CD14-positive monocyte (primary cell): ENCODE results near the gene ITPRIPL2. TPM values are rescaled to one million over a fixed set of nuclear protein-coding genes. Genes with fewer than 3 reads are reported as not detected.

ENCODE experiments used
- DNase-seq, 3 donors: peaks; one replicate each; pipeline ENCODE4 v3.0.0-alpha.2; 2011 to 2022
- H2AFZ ChIP-seq: 2 replicates; pipeline ENCODE4 v1.6.0; 2012; ENCODE audit warnings: mild to moderate bottlenecking, low read depth, low read length, inconsistent platforms; ENCODE audit not compliant: insufficient read depth, poor library complexity, severe bottlenecking
- H3K27ac ChIP-seq, 2 donors: 1 replicate in 1 of 2; 2 replicates in 1 of 2; pipeline ENCODE4 v1.5.1; 2012 to 2013; ENCODE audit warnings: low read length in 2 of 2, control low read depth in 1 of 2, inconsistent platforms in 1 of 2, low read depth in 1 of 2, mild to moderate bottlenecking in 1 of 2
- H3K27me3 ChIP-seq, 2 donors: one replicate each; pipeline versions ENCODE4 v1.6.0 to v1.6.1; 2011 to 2013; ENCODE audit warnings: low read length in 2 of 2; ENCODE audit not compliant: control insufficient read depth in 2 of 2, insufficient read depth in 2 of 2
- H3K36me3 ChIP-seq, 2 donors: replicated peaks in 1 of 2; 1 replicate in 1 of 2; 2 replicates in 1 of 2; pipeline versions ENCODE4 v1.5.1 to v1.6.1; 2012 to 2013; ENCODE audit warnings: low read length in 2 of 2, control low read depth in 1 of 2, inconsistent platforms in 1 of 2, mild to moderate bottlenecking in 1 of 2; ENCODE audit not compliant: insufficient read depth in 2 of 2, control insufficient read depth in 1 of 2
- H3K4me1 ChIP-seq, 2 donors: 1 replicate in 1 of 2; 2 replicates in 1 of 2; pipeline versions ENCODE4 v1.5.1 to v1.6.1; 2012 to 2013; ENCODE audit warnings: low read length in 2 of 2, control low read depth in 1 of 2, inconsistent platforms in 1 of 2, mild to moderate bottlenecking in 1 of 2, moderate library complexity in 1 of 2; ENCODE audit not compliant: insufficient read depth in 2 of 2, control insufficient read depth in 1 of 2
- H3K4me2 ChIP-seq: replicated peaks from 2 replicates; pipeline ENCODE3; 2012; ENCODE audit warnings: low read length, moderate library complexity, mild to moderate bottlenecking; ENCODE audit not compliant: poor library complexity, severe bottlenecking; ENCODE audit errors: extremely low read depth
- H3K4me3 ChIP-seq, 3 experiments: fragments of 200-600 bp in 1 of 3; sonication (generic) in 1 of 3; replicated peaks in 1 of 3; 1 replicate in 2 of 3; 2 replicates in 1 of 3; pipeline ENCODE4 v1.5.1; 2011 to 2013; ENCODE audit warnings: low read length in 3 of 3, mild to moderate bottlenecking in 3 of 3, control low read depth in 2 of 3, low read depth in 2 of 3, inconsistent platforms in 1 of 3, moderate library complexity in 1 of 3
- H3K79me2 ChIP-seq: 2 replicates; pipeline ENCODE4 v1.6.0; 2012; ENCODE audit warnings: mild to moderate bottlenecking, control low read depth, inconsistent platforms, low read length, moderate library complexity; ENCODE audit not compliant: insufficient read depth
- H3K9ac ChIP-seq: 2 replicates; pipeline ENCODE4 v1.6.0; 2017; ENCODE audit warnings: low read length, mild to moderate bottlenecking; ENCODE audit not compliant: insufficient read depth, poor library complexity, severe bottlenecking
- H3K9me3 ChIP-seq, 2 donors: replicated peaks in 1 of 2; 1 replicate in 1 of 2; 2 replicates in 1 of 2; pipeline versions ENCODE4 v1.5.1 to v1.6.1; 2012 to 2013; ENCODE audit warnings: low read length in 2 of 2, control low read depth in 1 of 2; ENCODE audit not compliant: control insufficient read depth in 1 of 2, insufficient read depth in 1 of 2
- H4K20me1 ChIP-seq: 2 replicates; pipeline ENCODE4 v1.6.0; 2012; ENCODE audit warnings: mild to moderate bottlenecking, low read length, control low read depth, moderate library complexity; ENCODE audit not compliant: insufficient read depth
- H3K27ac Mint-ChIP-seq, 7 donors: one replicate each; pipeline ENCODE4 v1.8.0; 2020; ENCODE audit warnings: mild to moderate bottlenecking in 7 of 7, mixed read lengths in 7 of 7, moderate library complexity in 6 of 7, inconsistent platforms in 2 of 7
- H3K27me3 Mint-ChIP-seq, 3 donors: one replicate each; pipeline ENCODE4 v1.8.0; 2021 to 2022; ENCODE audit warnings: low read depth in 3 of 3, mild to moderate bottlenecking in 3 of 3, mixed read lengths in 3 of 3, moderate library complexity in 3 of 3, inconsistent platforms in 1 of 3
- H3K36me3 Mint-ChIP-seq, 2 donors: one replicate each; pipeline ENCODE4 v1.8.0; 2020; ENCODE audit warnings: mixed read lengths in 2 of 2, inconsistent platforms in 1 of 2, mild to moderate bottlenecking in 1 of 2
- H3K4me1 Mint-ChIP-seq: one replicate; pipeline ENCODE4 v1.8.0; 2020; ENCODE audit warnings: mild to moderate bottlenecking, mixed read lengths
- H3K4me3 Mint-ChIP-seq, 2 donors: one replicate each; pipeline ENCODE4 v1.8.0; 2020; ENCODE audit warnings: mild to moderate bottlenecking in 2 of 2, mixed read lengths in 2 of 2, moderate library complexity in 1 of 2
- H3K9me3 Mint-ChIP-seq, 7 donors: one replicate each; pipeline ENCODE4 v1.8.0; 2020 to 2022; ENCODE audit warnings: mixed read lengths in 7 of 7, mild to moderate bottlenecking in 6 of 7, moderate library complexity in 6 of 7, inconsistent platforms in 2 of 7
- WGBS: methylation state at CpG from one replicate; pipeline ENCODE4 v1.1.5; 2013; ENCODE audit warnings: missing lambda C conversion rate; ENCODE audit not compliant: insufficient coverage; 5-methylcytosine and 5-hydroxymethylcytosine counted together
- intact Hi-C, 2 donors: fragments of 100-400 bp; cut with micrococcal nuclease; formaldehyde crosslinking; loops; one replicate each; pipeline versions ENCODE4 v1.15.0 to v1.15.1; 2023
- polyA plus RNA-seq, 3 donors: library from polyadenylated mRNA; depleted of rRNA in 1 of 3; unstranded in 2 of 3; stranded (reverse) in 1 of 3; fragments of 300-500 nt in 2 of 3; fragments of >200 nt in 1 of 3; fragmentation: Illumina TruSeq in 2 of 3; gene quantifications; 1 replicate in 2 of 3; 2 replicates in 1 of 3; pipeline ENCODE4 v1.2.3, GENCODE V29; 2012 to 2021
- TF ChIP-seq, protein P1 (sequence below): fragments of 200-600 bp; IDR thresholded peaks from one replicate; pipeline ENCODE4 v1.8.0; 2022; ENCODE audit warnings: antibody characterized with exemption, mild to moderate bottlenecking

ITPRIPL2 gene
- polyA plus RNA-seq, 3 donors, result 7.9 to 9.0 (median 8.2) TPM

DNA sequence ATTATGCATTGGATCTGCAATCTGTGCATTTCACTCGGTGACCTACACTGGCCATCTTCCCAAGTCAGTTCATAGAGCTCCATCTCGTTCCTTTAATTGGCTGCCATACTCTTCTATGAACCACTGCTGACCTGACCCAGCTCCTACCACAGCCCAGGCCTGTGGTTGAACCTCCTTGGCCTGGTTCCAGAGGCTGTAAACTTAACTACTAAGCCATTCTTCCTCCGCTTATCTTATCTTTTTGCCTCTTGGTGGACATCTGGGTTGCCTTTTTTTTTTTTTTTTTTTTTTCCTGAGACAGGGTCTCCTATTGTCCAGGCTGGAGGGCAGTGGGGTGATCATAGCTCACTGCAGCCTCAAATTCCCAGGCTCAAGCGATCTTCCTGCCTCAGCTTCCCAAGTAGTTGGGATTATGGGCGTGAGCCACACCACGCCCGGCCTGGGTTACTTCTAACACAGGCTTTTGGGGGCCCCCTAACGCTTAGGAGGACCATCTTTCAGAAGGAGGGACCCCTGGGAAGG lies 28.0 kb upstream of the ITPRIPL2 start:
- intact Hi-C loops, result loop anchor here (1.0 to 10.0 kb wide), 6 partner anchors 82 to 799 kb away; partner anchors contain the start of genes GPRC5B (in 1 of the 2) and SYT17 (in 1 of the 2)
- Histone ChIP-seq H3K4me3 (no peak overlapping the region), H3K9me3 (no peaks in the 10 kb centered on the region), H4K20me1 (no peaks in the 10 kb centered on the region), H3K27me3 (peaks cover 0 to 19% of the 10 kb centered on the region in 2 donors), H3K27ac (no peak overlapping the region), H3K79me2 (no peaks in the 10 kb centered on the region), H3K4me2 (peak overlapping the region; percentile 79), H3K4me1 (peaks cover 14% of the 10 kb centered on the region in 2 donors), H2AFZ (peak overlapping the region; percentile 85), H3K36me3 (peaks cover 0 to 15% of the 10 kb centered on the region in 2 donors), H3K9ac (no peak overlapping the region)
- Mint-ChIP-seq H3K27me3 (peaks cover 14 to 18% (median 18%) of the 10 kb centered on the region in 3 donors), H3K4me3 (peak overlapping the region in 1 of 2 donors; percentile 42), H3K36me3 (peaks cover 9 to 15% of the 10 kb centered on the region in 2 donors), H3K4me1 (peaks cover 13% of the 10 kb centered on the region), H3K9me3 (peaks cover 0 to 4% (median 0%) of the 10 kb centered on the region in 7 donors), H3K27ac (no peak overlapping the region)
- no peak for DNase-seq
- TF ChIP-seq, protein P1, sequence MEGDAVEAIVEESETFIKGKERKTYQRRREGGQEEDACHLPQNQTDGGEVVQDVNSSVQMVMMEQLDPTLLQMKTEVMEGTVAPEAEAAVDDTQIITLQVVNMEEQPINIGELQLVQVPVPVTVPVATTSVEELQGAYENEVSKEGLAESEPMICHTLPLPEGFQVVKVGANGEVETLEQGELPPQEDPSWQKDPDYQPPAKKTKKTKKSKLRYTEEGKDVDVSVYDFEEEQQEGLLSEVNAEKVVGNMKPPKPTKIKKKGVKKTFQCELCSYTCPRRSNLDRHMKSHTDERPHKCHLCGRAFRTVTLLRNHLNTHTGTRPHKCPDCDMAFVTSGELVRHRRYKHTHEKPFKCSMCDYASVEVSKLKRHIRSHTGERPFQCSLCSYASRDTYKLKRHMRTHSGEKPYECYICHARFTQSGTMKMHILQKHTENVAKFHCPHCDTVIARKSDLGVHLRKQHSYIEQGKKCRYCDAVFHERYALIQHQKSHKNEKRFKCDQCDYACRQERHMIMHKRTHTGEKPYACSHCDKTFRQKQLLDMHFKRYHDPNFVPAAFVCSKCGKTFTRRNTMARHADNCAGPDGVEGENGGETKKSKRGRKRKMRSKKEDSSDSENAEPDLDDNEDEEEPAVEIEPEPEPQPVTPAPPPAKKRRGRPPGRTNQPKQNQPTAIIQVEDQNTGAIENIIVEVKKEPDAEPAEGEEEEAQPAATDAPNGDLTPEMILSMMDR, result no peak
- WGBS, result 24% methylated on average over 6 of the region's 8 CpGs

DNA sequence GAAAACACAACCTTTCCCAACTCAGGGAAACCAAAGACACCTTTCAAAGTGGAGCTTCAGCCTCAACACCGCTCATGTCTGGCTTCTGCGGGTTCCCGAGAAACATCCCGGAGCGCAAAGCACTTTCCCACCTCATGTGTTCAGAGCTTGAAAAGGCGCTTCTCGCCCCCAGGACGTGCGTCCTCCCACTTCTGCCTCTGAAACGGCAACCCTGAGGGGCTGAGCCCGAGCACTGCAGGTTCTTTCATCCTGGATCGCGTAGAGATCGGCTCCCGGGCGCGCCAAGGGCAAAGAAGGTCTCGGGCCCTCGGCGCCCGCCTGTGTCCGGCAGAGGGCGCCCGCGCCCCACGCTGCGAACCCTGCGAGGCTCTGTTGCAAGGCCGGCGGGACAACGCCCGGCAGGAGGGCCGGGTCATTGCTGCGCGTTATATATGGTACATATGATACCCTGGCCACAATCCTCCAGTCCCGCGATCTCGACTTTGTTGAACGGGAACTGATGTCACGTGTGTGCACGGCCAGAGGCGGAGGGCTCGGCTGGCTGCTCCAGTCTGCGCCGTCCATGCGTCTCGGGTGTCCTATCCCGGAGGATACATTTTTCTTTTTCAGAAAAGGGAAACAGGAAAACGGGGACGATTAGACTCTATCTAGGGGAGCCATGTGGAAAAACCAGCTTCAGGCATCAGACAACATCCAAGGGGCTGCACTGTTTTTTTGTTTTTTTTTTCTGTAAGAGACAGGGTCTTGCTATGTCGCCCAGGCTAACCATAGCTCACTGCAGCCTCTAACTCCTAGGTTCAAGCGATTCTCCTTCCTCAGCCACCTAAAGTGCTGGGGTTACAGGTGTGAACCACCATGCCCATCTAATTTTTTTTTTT lies 27.2 kb upstream of the ITPRIPL2 start:
- intact Hi-C loops, result loop anchor here (1.0 to 10.0 kb wide), 6 partner anchors 81 to 798 kb away; partner anchors contain the start of genes GPRC5B (in 1 of the 2) and SYT17 (in 1 of the 2)
- Histone ChIP-seq H3K4me2 (peak overlapping the region; percentile 79), H3K9ac (peak overlapping the region; percentile 29)

More for the DNA sequence above, 27.2 kb upstream of the ITPRIPL2 start:
- 4% methylated on average over 50 of the region's 52 CpGs for WGBS
- peaks cover 13% of the 10 kb centered on the region for H3K4me1 Mint-ChIP-seq
- peaks cover 9 to 12% of the 10 kb centered on the region in 2 donors for H3K36me3 Mint-ChIP-seq
- H3K27ac ChIP-seq, result no peak overlapping the region
- H3K27ac Mint-ChIP-seq, result peak overlapping the region; percentile 46 to 89 (median 77)
- H4K20me1 ChIP-seq, result no peaks in the 10 kb centered on the region
- peak overlapping the region; percentile 75 to 87 for H3K4me3 Mint-ChIP-seq
- TF ChIP-seq, protein P1, result peak; percentile 95
- DNase-seq, result peak; percentile 88 to 92 (median 91)
- H2AFZ ChIP-seq, result peak overlapping the region; percentile 85
- no peaks in the 10 kb centered on the region for H3K79me2 ChIP-seq
- H3K27me3 ChIP-seq, result peaks cover 0 to 19% of the 10 kb centered on the region in 2 donors
- peaks cover 14% of the 10 kb centered on the region in 2 donors for H3K4me1 ChIP-seq
- H3K4me3 ChIP-seq, result peak overlapping the region in 2 of 3 experiments; percentile 10 to 67
- peaks cover 1 to 7% (median 3%) of the 10 kb centered on the region in 7 donors for H3K9me3 Mint-ChIP-seq
- peaks cover 14 to 18% (median 18%) of the 10 kb centered on the region in 3 donors for H3K27me3 Mint-ChIP-seq
- peaks cover 0 to 7% of the 10 kb centered on the region in 2 donors for H3K36me3 ChIP-seq
- no peaks in the 10 kb centered on the region for H3K9me3 ChIP-seq
